DND-41 (cell line): ENCODE results near the gene PLEK.

Source experiments
- ATAC-seq: fragments of 200-7000 bp; cut with Tn5 transposase; 3 replicates; pipeline ENCODE4 v1.9.1; 2021; ENCODE audit warnings: low read depth; ENCODE audit not compliant: insufficient read depth
- DNase-seq: peaks from one replicate; pipeline ENCODE4 v3.0.0-alpha.2; 2020
- H2AFZ ChIP-seq: 2 replicates; pipeline ENCODE4 v1.6.0; 2012; ENCODE audit warnings: low read depth, low read length
- H3K27ac ChIP-seq: 2 replicates; pipeline ENCODE4 v1.5.1; 2012; ENCODE audit warnings: low read length, inconsistent platforms
- H3K27me3 ChIP-seq: fragments of 200-600 bp; sonication (generic); 2 replicates; pipeline ENCODE4 v1.6.0; 2012; ENCODE audit warnings: low read length, mild to moderate bottlenecking, inconsistent platforms; ENCODE audit not compliant: insufficient read depth, poor library complexity
- H3K36me3 ChIP-seq: 2 replicates; pipeline ENCODE4 v1.5.1; 2012; ENCODE audit warnings: low read length, inconsistent platforms; ENCODE audit not compliant: insufficient read depth
- H3K4me1 ChIP-seq: 2 replicates; pipeline ENCODE4 v1.5.1; 2012; ENCODE audit warnings: mild to moderate bottlenecking, low read length; ENCODE audit not compliant: insufficient read depth
- H3K4me2 ChIP-seq: 2 replicates; pipeline ENCODE4 v1.6.0; 2012; ENCODE audit warnings: mild to moderate bottlenecking, moderate library complexity, low read length, inconsistent platforms; ENCODE audit not compliant: insufficient read depth
- H3K4me3 ChIP-seq, 2 experiments: fragments of 200-600 bp in 1 of 2; shearing (Covaris generic) in 1 of 2; 2 replicates each; pipeline ENCODE4 v1.5.1; 2012 to 2016; ENCODE audit warnings: inconsistent platforms in 2 of 2, low read length in 2 of 2, mild to moderate bottlenecking in 2 of 2, low read depth in 1 of 2, moderate library complexity in 1 of 2
- H3K79me2 ChIP-seq: 2 replicates; pipeline ENCODE4 v1.6.0; 2012; ENCODE audit warnings: low read length, inconsistent platforms; ENCODE audit not compliant: insufficient read depth
- H3K9ac ChIP-seq: 2 replicates; pipeline ENCODE4 v1.6.0; 2012; ENCODE audit warnings: low read depth, mild to moderate bottlenecking, inconsistent platforms, low read length, moderate library complexity
- H3K9me3 ChIP-seq: 2 replicates; pipeline ENCODE4 v1.5.1; 2012; ENCODE audit warnings: low read length, moderate library complexity, mild to moderate bottlenecking, inconsistent platforms; ENCODE audit not compliant: insufficient read depth, severe bottlenecking
- H4K20me1 ChIP-seq: 2 replicates; pipeline ENCODE4 v1.6.0; 2012; ENCODE audit warnings: low read length; ENCODE audit not compliant: insufficient read depth
- EZH2 ChIP-seq: IDR thresholded peaks from 3 replicates; pipeline ENCODE4 v1.6.1; 2012; ENCODE audit warnings: borderline replicate concordance, low read depth, mild to moderate bottlenecking, moderate library complexity, low read length, inconsistent platforms; ENCODE audit not compliant: severe bottlenecking
- TF ChIP-seq, protein P1 (sequence below): IDR thresholded peaks from 2 replicates; pipeline ENCODE4 v1.5.1; 2012; ENCODE audit warnings: borderline replicate concordance, low read length, moderate library complexity, mild to moderate bottlenecking; ENCODE audit not compliant: poor library complexity, severe bottlenecking; ENCODE audit errors: extremely low read depth

PLEK gene

DNA sequence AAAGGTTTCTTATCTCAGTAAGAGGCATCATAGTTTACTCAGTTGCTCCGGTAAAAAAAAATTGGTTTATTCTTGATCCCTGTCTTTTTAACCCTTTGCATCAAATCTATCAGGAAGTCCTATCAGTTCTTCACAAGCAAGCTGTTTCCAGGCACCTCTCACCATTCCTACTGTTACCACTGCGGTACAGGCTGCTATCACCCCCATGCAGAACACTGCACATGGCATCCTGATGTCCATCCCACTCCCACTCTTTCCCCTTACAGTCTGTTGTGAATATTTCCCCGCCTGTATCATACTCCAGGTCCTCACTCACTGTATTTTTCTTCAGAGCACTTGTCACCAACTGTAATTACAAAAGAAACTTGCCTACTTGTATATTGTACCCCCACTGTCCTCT is 40.0 kb upstream of the PLEK start:
- no peak for DNase-seq
- no peak overlapping the region for H2AFZ ChIP-seq
- H3K27ac ChIP-seq, result no peak overlapping the region
- TF ChIP-seq, protein P1, sequence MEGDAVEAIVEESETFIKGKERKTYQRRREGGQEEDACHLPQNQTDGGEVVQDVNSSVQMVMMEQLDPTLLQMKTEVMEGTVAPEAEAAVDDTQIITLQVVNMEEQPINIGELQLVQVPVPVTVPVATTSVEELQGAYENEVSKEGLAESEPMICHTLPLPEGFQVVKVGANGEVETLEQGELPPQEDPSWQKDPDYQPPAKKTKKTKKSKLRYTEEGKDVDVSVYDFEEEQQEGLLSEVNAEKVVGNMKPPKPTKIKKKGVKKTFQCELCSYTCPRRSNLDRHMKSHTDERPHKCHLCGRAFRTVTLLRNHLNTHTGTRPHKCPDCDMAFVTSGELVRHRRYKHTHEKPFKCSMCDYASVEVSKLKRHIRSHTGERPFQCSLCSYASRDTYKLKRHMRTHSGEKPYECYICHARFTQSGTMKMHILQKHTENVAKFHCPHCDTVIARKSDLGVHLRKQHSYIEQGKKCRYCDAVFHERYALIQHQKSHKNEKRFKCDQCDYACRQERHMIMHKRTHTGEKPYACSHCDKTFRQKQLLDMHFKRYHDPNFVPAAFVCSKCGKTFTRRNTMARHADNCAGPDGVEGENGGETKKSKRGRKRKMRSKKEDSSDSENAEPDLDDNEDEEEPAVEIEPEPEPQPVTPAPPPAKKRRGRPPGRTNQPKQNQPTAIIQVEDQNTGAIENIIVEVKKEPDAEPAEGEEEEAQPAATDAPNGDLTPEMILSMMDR, result no peak
- TF ChIP-seq EZH2, result no peak
- H3K9ac ChIP-seq, result no peak overlapping the region
- ATAC-seq, result no peak
- H3K9me3 ChIP-seq, result no peaks in the 10 kb centered on the region
- no peaks in the 10 kb centered on the region for H4K20me1 ChIP-seq
- H3K4me3 ChIP-seq, result no peak overlapping the region
- no peaks in the 10 kb centered on the region for H3K79me2 ChIP-seq
- no peak overlapping the region for H3K4me2 ChIP-seq
- H3K4me1 ChIP-seq, result no peaks in the 10 kb centered on the region
- H3K36me3 ChIP-seq, result no peaks in the 10 kb centered on the region
- peaks cover 5% of the 10 kb centered on the region for H3K27me3 ChIP-seq

DNA sequence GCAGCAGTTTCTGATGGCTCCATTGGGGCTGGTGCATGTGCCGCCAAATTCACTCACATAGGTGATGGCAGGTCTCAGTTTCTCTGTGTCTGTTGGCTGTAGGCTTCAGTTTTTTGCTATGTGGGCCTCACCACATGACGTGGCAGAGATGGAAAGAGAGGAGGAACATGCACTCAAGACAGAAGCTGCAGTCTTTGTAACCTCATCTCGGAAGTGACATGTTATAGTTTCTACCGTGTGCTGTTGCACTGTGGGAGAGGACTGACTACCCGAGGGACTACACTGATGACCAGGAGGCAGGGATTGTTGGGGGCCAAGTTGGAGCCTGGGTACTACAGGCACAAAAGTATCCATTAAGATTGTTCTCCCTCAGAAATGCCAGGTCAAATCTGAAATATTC is 36.2 kb upstream of the PLEK start:
- H3K9ac ChIP-seq, result no peak overlapping the region
- no peaks in the 10 kb centered on the region for H3K9me3 ChIP-seq
- H3K36me3 ChIP-seq, result no peaks in the 10 kb centered on the region
- no peak overlapping the region for H3K4me3 ChIP-seq
- H2AFZ ChIP-seq, result no peak overlapping the region
- no peak for TF ChIP-seq EZH2
- TF ChIP-seq, protein P1, result no peak
- peaks cover 10% of the 10 kb centered on the region for H3K27me3 ChIP-seq
- no peak for ATAC-seq
- H3K79me2 ChIP-seq, result no peaks in the 10 kb centered on the region
- no peak for DNase-seq
- no peak overlapping the region for H3K4me2 ChIP-seq
- H3K27ac ChIP-seq, result no peak overlapping the region
- no peaks in the 10 kb centered on the region for H3K4me1 ChIP-seq
- H4K20me1 ChIP-seq, result no peaks in the 10 kb centered on the region

DNA sequence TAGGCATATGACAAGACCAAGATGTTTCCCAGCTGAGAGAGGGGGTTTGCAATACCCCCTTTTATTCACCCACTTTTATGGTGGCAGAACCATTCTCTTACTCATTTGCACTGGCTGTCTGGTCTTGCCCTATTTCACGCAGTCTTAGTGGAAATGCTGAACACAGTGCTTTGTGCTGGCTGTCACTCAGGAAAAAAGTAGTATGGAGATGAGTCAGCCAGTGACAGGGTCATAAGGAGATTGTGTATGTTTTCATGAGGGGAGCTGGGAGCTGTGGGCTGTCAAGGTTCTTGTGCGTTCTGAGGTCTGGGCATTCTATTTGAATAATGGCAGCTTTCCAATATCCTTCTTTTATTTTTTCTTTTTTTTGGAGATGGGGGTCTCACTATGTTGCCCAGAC is 34.4 kb upstream of the PLEK start:
- no peak overlapping the region for H3K4me2 ChIP-seq
- H3K9me3 ChIP-seq, result no peaks in the 10 kb centered on the region
- TF ChIP-seq EZH2, result no peak
- TF ChIP-seq, protein P1, result no peak
- ATAC-seq (no peak), DNase-seq (no peak)
- no peak overlapping the region for H3K4me3 ChIP-seq
- peaks cover 10% of the 10 kb centered on the region for H3K27me3 ChIP-seq
- H2AFZ ChIP-seq, result no peak overlapping the region
- H3K4me1 ChIP-seq, result no peaks in the 10 kb centered on the region
- H3K36me3 ChIP-seq, result no peaks in the 10 kb centered on the region
- H4K20me1 ChIP-seq, result no peaks in the 10 kb centered on the region
- H3K27ac ChIP-seq, result no peak overlapping the region
- no peak overlapping the region for H3K9ac ChIP-seq
- H3K79me2 ChIP-seq, result no peaks in the 10 kb centered on the region

DNA sequence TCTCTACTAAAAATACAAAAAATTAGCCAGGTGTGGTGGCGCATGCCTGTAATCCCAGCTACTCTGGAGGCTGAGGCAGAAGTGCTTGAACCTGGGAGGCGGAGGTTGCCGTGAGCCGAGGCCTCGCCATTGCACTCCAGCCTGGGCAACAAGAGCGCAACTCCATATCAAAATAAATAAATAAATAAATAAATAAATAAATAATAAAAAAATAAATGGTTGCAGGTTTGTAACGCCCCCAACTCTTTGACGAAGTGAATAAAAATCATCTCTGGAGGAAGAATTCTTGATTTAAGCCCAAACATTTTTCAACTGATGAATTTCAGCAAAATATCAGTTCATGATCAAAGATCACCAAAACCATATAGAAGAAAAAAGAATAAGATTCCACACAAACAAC is 32.1 kb upstream of the PLEK start:
- H3K4me1 ChIP-seq, result no peaks in the 10 kb centered on the region
- H3K4me3 ChIP-seq, result no peak overlapping the region
- H3K9me3 ChIP-seq, result no peaks in the 10 kb centered on the region
- peaks cover 10% of the 10 kb centered on the region for H3K27me3 ChIP-seq
- H3K27ac ChIP-seq, result no peak overlapping the region
- H3K36me3 ChIP-seq, result no peaks in the 10 kb centered on the region
- DNase-seq, result no peak
- no peaks in the 10 kb centered on the region for H3K79me2 ChIP-seq
- H3K9ac ChIP-seq, result no peak overlapping the region
- H3K4me2 ChIP-seq, result no peak overlapping the region
- H2AFZ ChIP-seq, result no peak overlapping the region
- no peak for ATAC-seq
- no peaks in the 10 kb centered on the region for H4K20me1 ChIP-seq
- TF ChIP-seq, protein P1, result no peak
- no peak for TF ChIP-seq EZH2
